AG09309 (cell line): ENCODE results near the gene SUB1.

Experiments used
- DNase-seq: peaks from one replicate; pipeline ENCODE4 v3.0.0-alpha.2; 2010; ENCODE audit warnings: low read depth
- H3K4me3 ChIP-seq: 2 replicates; pipeline ENCODE4 v1.5.1; 2011; ENCODE audit warnings: mild to moderate bottlenecking, low read depth, low read length, moderate library complexity; ENCODE audit not compliant: control insufficient read depth
- CTCF ChIP-seq: IDR thresholded peaks from 2 replicates; pipeline ENCODE4 v1.5.1; 2011; ENCODE audit warnings: mild to moderate bottlenecking, low read depth, low read length, inconsistent platforms; ENCODE audit not compliant: insufficient read depth, control insufficient read depth; ENCODE audit errors: missing control alignments

Gene SUB1

DNA sequence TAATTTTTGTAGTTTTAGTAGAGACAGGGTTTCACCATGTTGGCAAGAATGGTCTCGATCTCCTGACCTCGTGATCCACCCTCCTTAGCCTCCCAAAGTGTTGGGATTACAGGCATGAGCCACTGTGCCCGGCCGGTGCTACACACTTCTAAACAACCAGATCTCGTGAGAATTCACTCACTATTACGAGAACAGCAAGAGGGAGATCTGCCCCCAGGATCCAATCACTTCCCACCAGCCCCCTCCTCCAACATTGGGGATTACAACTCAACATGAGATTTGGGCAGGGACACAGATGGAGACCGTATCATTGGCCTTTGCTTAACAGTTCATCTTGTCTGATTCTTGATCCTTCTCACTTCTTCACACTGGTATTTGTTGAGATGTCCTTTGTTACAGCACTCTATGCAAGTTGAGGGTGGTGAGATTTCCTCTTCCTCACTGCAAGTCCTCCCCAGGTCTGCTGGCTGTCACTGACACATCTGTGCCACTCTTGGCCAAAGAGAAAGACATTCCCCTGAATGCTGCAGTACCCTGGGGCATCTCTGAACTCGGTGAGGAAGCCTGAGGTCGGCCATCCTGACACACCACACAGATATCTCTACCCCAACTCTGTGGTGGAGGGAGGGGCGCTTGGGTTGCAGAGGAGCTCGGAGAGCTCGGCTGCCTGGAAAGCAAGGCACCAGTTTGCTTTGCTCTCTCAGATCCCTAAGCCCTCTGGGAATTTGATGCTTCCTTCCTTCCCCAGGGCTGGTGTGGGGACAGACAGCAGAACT lies 4.2 kb upstream of the SUB1 start:
- TF ChIP-seq CTCF, result no peak
- H3K4me3 ChIP-seq, result no peak overlapping the region
- no peak for DNase-seq

- TF ChIP-seq CTCF, result no peak
- H3K4me3 ChIP-seq, result no peak overlapping the region
- no peak for DNase-seq
Observed at GRCh38 chr5:32583582-32584232, 1.6 kb upstream of the SUB1 start.

DNA sequence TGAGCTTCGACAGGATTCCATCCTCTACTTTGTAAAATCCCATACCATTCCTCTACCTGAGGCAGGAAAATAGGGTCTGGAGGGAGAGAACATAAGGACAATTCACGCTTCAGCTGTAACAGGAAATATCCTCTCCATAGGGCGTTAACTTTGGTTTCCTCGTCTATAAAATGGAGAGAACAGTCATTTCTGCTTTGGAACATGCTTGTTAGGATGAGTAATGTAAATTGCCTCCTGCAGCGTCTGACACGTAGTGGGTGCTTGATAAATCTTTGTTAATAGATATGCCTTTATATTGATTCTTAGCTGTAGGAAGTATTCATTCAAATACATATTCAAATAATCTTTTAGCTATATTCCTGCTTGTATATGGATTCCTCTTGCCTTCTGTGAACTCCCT lies 711 bp upstream of the SUB1 start:
- TF ChIP-seq CTCF, result no peak
- no peak overlapping the region for H3K4me3 ChIP-seq
- no peak for DNase-seq

- no peak for TF ChIP-seq CTCF
- no peak for DNase-seq
- H3K4me3 ChIP-seq, result peak overlapping the region; percentile 69
Observed at GRCh38 chr5:32585122-32585445, 273 bp upstream of the SUB1 start.

DNA sequence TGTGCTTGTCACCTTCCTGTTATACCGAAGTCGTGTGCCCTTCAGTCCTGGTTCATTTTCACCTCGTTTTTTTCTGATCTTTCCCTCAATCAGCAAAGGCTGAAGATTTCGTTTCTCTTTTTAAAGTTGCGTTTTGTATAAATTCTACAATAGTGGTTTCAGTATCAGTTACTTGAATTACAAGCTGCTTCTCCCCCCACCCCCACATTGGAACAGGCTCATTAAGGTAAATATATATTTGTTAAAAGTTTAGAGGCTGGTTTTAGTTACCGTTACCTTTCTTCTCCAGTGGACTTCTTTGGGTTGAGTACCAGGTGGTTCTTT lies 881 bp downstream of the SUB1 start:
- DNase-seq, result no peak
- peak overlapping the region; percentile 69 for H3K4me3 ChIP-seq
- TF ChIP-seq CTCF, result no peak

- DNase-seq, result no peak
- H3K4me3 ChIP-seq, result peak overlapping the region; percentile 69; the same call in 1 of the 2 replicates
- no peak for TF ChIP-seq CTCF
Observed at GRCh38 chr5:32587067-32587551, 1.8 kb downstream of the SUB1 start.
